ENCODE results near the gene EPN1. TPM values are rescaled to one million over a fixed set of nuclear protein-coding genes. Genes with fewer than 3 reads are reported as not detected.

EPN1 gene
- total and polyA plus RNA-seq, 2 of the 8 experiments (the other 6 are each of a cell fraction or from before 2014, with no cell fraction given): 49.6 to 200 TPM

GRCh38 chr19:55663846-55664536, 11.0 kb upstream of the EPN1 start (continued):
- TF ChIP-seq ZNF274 (IDR thresholded peaks at IDR 0.05; ENCODE audit: borderline replicate concordance, extremely low read depth, low read length) (no peak), KDM4A (IDR thresholded peaks at IDR 0.05; ENCODE audit: low read depth, low read length, severe bottlenecking) (no peak), RFX5 (IDR thresholded peaks at IDR 0.05; ENCODE audit: borderline replicate concordance, low read depth, low read length) (no peak), BCL11A (IDR thresholded peaks at IDR 0.05; ENCODE audit: low read depth in 2 of 2, low read length in 2 of 2) (no peak)

Measured in H1 (cell line).